SK-N-SH (cell line): ENCODE measurements around the gene MICB.

ENCODE experiments used
- CTCF ChIP-seq: fragments of 200-600 bp; sonication (generic); IDR thresholded peaks from 2 replicates; pipeline ENCODE4 v1.6.1; 2017; ENCODE audit warnings: antibody characterized with exemption, mild to moderate bottlenecking, moderate library complexity
- RAD21 ChIP-seq: IDR thresholded peaks from 2 replicates; pipeline ENCODE4 v1.6.1; 2012; ENCODE audit warnings: mild to moderate bottlenecking, low read length
- RFX5 ChIP-seq: IDR thresholded peaks from 2 replicates; pipeline ENCODE4 v1.6.1; 2012; ENCODE audit warnings: mild to moderate bottlenecking, improper control_type of control experiment, low read length

DNA sequence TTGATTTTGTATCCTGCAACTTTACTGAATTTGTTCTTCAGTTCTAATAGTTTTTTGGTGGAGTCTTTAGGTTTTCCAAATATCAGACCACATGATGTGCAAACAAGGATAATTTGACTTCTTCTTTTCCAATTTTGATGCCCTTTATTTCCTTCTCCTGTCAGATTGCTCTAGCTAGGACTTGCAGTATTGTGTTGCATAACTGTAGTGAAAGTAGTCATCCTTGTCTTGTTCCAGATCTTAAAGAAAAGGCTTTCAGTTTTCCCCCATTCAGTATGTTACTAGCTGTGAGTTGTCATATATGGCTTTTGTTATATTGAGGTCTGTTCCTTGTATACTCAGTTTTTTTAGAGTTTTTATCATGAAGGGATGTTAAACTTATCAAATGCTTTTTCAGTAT, 4.6 kb downstream of the MICB start:
- TF ChIP-seq RAD21 (no peak), RFX5 (no peak), CTCF (no peak)
